ENCODE measurements around the gene HS2ST1. TPM values are rescaled to one million over a fixed set of nuclear protein-coding genes. Genes with fewer than 3 reads are reported as not detected.
A peak's percentile ranks its signal among the peaks of the same experiment; 100 is the strongest.
"Not testable (repeated sequence)": the region's sequence is repeated elsewhere in the genome, so short reads cannot be mapped to it uniquely, and the experiment has no call there.

Gene HS2ST1
- 25.1 and 27.5 TPM in 2 replicates for total RNA-seq (2014; rRNA removed; shearing (Covaris generic))

GRCh38 chr1:86914601-86914997 lies at the start of gene HS2ST1:
HS2ST1 (plus strand) TSS chr1:86914635.
- DNase-seq (ENCODE audit: low read depth): no peak

GRCh38 chr1:86865973-86866637 lies 48.3 kb upstream of the HS2ST1 start:
- DNase-seq (ENCODE audit: low read depth): no peak

GRCh38 chr1:86866665-86867064 lies 47.8 kb upstream of the HS2ST1 start:
- no peak for DNase-seq (ENCODE audit: low read depth)

GRCh38 chr1:86867278-86867677 lies 47.2 kb upstream of the HS2ST1 start:
- DNase-seq (ENCODE audit: low read depth): not testable (repeated sequence)

GRCh38 chr1:86868477-86868876 lies 46.0 kb upstream of the HS2ST1 start:
- no peak for DNase-seq (ENCODE audit: low read depth)

- no peak for DNase-seq (ENCODE audit: low read depth)
Observed at GRCh38 chr1:86871001-86871400, 43.4 kb upstream of the HS2ST1 start.

GRCh38 chr1:86872086-86872485 lies 42.3 kb upstream of the HS2ST1 start:
- DNase-seq (ENCODE audit: low read depth): no peak

- no peak for DNase-seq (ENCODE audit: low read depth)
Observed at GRCh38 chr1:86875722-86876121, 38.7 kb upstream of the HS2ST1 start.

GRCh38 chr1:86887479-86888162 lies 26.8 kb upstream of the HS2ST1 start:
- no peak for DNase-seq (ENCODE audit: low read depth)

- DNase-seq (ENCODE audit: low read depth): no peak
Observed at GRCh38 chr1:86888327-86888726, 26.1 kb upstream of the HS2ST1 start.

GRCh38 chr1:86899401-86899800 lies 15.0 kb upstream of the HS2ST1 start:
- DNase-seq (ENCODE audit: low read depth): not testable (repeated sequence)

GRCh38 chr1:86905875-86906274 lies 8.6 kb upstream of the HS2ST1 start:
- no peak for DNase-seq (ENCODE audit: low read depth)

- DNase-seq (ENCODE audit: low read depth): no peak
Observed at GRCh38 chr1:86906419-86906818, 8.0 kb upstream of the HS2ST1 start.

GRCh38 chr1:86912281-86912900 lies 2.0 kb upstream of the HS2ST1 start:
- no peak for DNase-seq (ENCODE audit: low read depth)

GRCh38 chr1:86913399-86913895 lies 988 bp upstream of the HS2ST1 start:
- DNase-seq (ENCODE audit: low read depth): peak; percentile 38

GRCh38 chr1:86913896-86914600 lies 387 bp upstream of the HS2ST1 start, which contains the start of gene SELENOF:
SELENOF (minus strand) TSS chr1:86914126; CDS start chr1:86914111, 15 bp downstream.
- DNase-seq (ENCODE audit: low read depth): peak; percentile 100

GRCh38 chr1:86914998-86915736 lies 732 bp downstream of the HS2ST1 start:
- peak; percentile 56 for DNase-seq (ENCODE audit: low read depth)

GRCh38 chr1:86915737-86916235 lies 1.4 kb downstream of the HS2ST1 start:
- no peak for DNase-seq (ENCODE audit: low read depth)

- no peak for DNase-seq (ENCODE audit: low read depth)
Observed at GRCh38 chr1:86916752-86917151, 2.3 kb downstream of the HS2ST1 start.

GRCh38 chr1:86922445-86922844 lies 8.0 kb downstream of the HS2ST1 start:
- no peak for DNase-seq (ENCODE audit: low read depth)

GRCh38 chr1:86924324-86924960 lies 10.0 kb downstream of the HS2ST1 start:
- no peak for DNase-seq (ENCODE audit: low read depth)

Measured in RPMI7951 (cell line).